Measurements from ENCODE around the gene PRAME. TPM values are rescaled to one million over a fixed set of nuclear protein-coding genes. Genes with fewer than 3 reads are reported as not detected.
"Not testable (repeated sequence)": the region's sequence is repeated elsewhere in the genome, so short reads cannot be mapped to it uniquely, and the experiment has no call there.

The PRAME gene
- total and polyA plus RNA-seq, 11 donors, result 0.23 to 0.59 TPM; not detected in 9

GRCh38 chr22:22584722-22585121, 25.7 kb upstream of the PRAME start:
- intact Hi-C loops (cut with DNase I), result loop anchor here in 2 of 10 donors (5.0 to 10.0 kb wide), 2 partner anchors 100 to 103 kb away; no protein-coding TSS in a partner anchor
- ATAC-seq (no peak), DNase-seq (no peak)
- no peaks in the 10 kb centered on the region for H3K36me3 ChIP-seq
- no peak for TF ChIP-seq POLR2A (IDR thresholded peaks at IDR 0.05)
- TF ChIP-seq, protein P1, sequence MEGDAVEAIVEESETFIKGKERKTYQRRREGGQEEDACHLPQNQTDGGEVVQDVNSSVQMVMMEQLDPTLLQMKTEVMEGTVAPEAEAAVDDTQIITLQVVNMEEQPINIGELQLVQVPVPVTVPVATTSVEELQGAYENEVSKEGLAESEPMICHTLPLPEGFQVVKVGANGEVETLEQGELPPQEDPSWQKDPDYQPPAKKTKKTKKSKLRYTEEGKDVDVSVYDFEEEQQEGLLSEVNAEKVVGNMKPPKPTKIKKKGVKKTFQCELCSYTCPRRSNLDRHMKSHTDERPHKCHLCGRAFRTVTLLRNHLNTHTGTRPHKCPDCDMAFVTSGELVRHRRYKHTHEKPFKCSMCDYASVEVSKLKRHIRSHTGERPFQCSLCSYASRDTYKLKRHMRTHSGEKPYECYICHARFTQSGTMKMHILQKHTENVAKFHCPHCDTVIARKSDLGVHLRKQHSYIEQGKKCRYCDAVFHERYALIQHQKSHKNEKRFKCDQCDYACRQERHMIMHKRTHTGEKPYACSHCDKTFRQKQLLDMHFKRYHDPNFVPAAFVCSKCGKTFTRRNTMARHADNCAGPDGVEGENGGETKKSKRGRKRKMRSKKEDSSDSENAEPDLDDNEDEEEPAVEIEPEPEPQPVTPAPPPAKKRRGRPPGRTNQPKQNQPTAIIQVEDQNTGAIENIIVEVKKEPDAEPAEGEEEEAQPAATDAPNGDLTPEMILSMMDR (IDR thresholded peaks at IDR 0.05), result no peak
- H3K9me3 ChIP-seq, result no peaks in the 10 kb centered on the region
- H3K27me3 ChIP-seq, result peaks cover 0 to 20% (median 2%) of the 10 kb centered on the region in 9 donors
- no peak overlapping the region for H3K4me3 ChIP-seq
- 65 to 89% (median 71%) methylated on average over 3 of the region's 3 CpGs for WGBS, 4 donors
- H3K4me1 ChIP-seq, result no peaks in the 10 kb centered on the region
- H3K27ac ChIP-seq, result no peak overlapping the region

DNA sequence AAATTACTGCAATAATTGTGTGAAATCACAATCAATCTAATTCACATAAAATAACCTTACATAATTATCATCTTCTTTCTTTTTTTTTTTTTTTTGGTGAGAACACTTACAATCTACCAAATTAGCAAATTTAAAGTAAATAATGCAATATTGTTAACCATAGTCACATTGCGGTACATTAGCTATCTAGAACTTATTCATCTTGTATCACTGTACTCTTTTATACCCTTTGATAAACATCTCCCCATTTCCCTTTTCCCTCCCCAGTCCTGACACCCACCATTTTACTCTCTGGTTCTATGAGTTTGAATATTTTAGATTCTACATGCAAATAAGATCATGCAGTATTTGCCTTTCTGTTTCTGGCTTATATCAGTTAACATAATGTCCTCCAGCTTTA, 24.0 kb upstream of the PRAME start:
- DNase-seq, result no peak
- Histone ChIP-seq H3K9me3 (no peaks in the 10 kb centered on the region), H3K27me3 (peaks cover 0 to 20% (median 2%) of the 10 kb centered on the region in 9 donors), H3K36me3 (no peaks in the 10 kb centered on the region), H3K4me1 (peaks cover 0 to 9% (median 0%) of the 10 kb centered on the region in 12 donors), H3K27ac (no peak overlapping the region), H3K4me3 (no peak overlapping the region)
- no peak for ATAC-seq
- TF ChIP-seq, protein P1 (IDR thresholded peaks at IDR 0.05), result no peak
- TF ChIP-seq POLR2A (IDR thresholded peaks at IDR 0.05), result no peak
- WGBS, 4 donors, result 90 to 97% (median 96%) methylated on average over 1 of the region's 1 CpG
- intact Hi-C loops (cut with DNase I), result loop anchor here in 1 of 10 donors (10.0 kb wide), 1 partner anchor 102 kb away; no protein-coding TSS in a partner anchor

DNA sequence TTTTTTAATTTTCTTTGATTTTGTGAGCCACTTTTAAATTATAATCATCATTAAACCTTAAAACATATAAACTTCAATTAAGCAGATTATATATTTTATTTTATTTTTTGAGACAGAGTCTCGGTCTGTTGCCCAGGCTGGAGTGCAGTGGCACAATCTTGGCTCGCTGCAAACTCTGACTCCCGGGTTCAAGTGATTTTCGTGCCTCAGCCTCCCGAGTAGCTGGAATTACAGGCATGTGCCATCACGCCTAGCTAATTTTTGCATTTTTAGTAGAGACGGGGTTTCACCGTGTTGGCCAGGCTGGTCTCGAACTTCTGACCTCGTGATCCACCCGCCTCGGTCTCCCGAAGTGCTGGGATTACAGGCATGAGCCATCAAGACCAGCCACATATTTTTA, 22.5 kb upstream of the PRAME start:
- not testable (repeated sequence) for DNase-seq, H3K36me3 ChIP-seq, H3K27ac ChIP-seq, H3K9me3 ChIP-seq, H3K4me1 ChIP-seq, H3K4me3 ChIP-seq, ATAC-seq
- 89 to 94% (median 91%) methylated on average over 13 of the region's 13 CpGs for WGBS, 4 donors
- peaks cover 0 to 17% (median 1%) of the 10 kb centered on the region in 9 donors for H3K27me3 ChIP-seq
- intact Hi-C loops (cut with DNase I), result loop anchor here in 1 of 10 donors (10.0 kb wide), 1 partner anchor 103 kb away; no protein-coding TSS in a partner anchor

- 88 to 92% (median 92%) methylated on average over 6 to 7 of the region's 7 CpGs for WGBS, 4 donors
- Histone ChIP-seq H3K9me3 (no peaks in the 10 kb centered on the region), H3K4me3 (no peak overlapping the region), H3K27ac (no peak overlapping the region), H3K27me3 (peaks cover 0 to 7% (median 0%) of the 10 kb centered on the region in 9 donors), H3K4me1 (peaks cover 0 to 9% (median 0%) of the 10 kb centered on the region in 12 donors), H3K36me3 (no peaks in the 10 kb centered on the region)
- DNase-seq, result no peak
- TF ChIP-seq, protein P1 (IDR thresholded peaks at IDR 0.05), result no peak
- no peak for ATAC-seq
- intact Hi-C loops (cut with DNase I), result loop anchor here in 1 of 10 donors (10.0 kb wide), 1 partner anchor 105 kb away; no protein-coding TSS in a partner anchor
These were observed 21.0 kb upstream of the PRAME start for GRCh38 chr22:22579869-22580604.

Data from heart left ventricle (tissue), 16 donors.